Stimulated activated CD4-positive, alpha-beta T cell treated with anti-CD3 and anti-CD28 coated beads, Interleukin-15, amount 100 ng/mL, for 1 hour (primary cell): Measurements from ENCODE around the gene PSKH1.

Source experiments
- DNase-seq, 2 donors: peaks; one replicate each; pipeline ENCODE4 v3.0.0-alpha.2; 2020; ENCODE audit warnings: low read depth in 1 of 2, low spot score in 1 of 2

PSKH1 gene

DNA sequence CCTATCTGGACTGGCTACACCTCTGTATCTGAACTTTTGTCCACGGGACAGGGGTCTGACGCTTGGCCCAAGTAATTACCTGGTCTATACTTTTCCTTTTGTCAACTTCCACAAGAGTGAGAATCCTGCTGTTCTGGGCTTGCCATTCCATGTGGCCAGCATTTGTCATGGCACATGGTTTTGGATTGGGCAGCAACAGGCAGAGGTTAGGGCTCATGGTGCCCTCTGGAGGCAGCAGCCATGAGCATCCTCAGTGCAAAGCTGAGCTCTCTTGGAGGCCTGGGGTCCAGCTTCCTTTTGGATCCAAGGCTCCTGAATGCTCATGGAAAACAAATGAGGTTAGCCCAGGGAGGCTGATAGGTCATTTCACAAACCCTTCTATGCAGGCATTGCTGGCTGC lies 27.7 kb upstream of the PSKH1 start:
- no peak for DNase-seq

- DNase-seq = no peak
These were observed 24.8 kb upstream of the PSKH1 start for GRCh38 chr16:67868290-67868689.

GRCh38 chr16:67869653-67870052 lies 23.4 kb upstream of the PSKH1 start:
- no peak for DNase-seq

- no peak for DNase-seq
These were observed 21.8 kb upstream of the PSKH1 start for GRCh38 chr16:67871256-67871655.

DNA sequence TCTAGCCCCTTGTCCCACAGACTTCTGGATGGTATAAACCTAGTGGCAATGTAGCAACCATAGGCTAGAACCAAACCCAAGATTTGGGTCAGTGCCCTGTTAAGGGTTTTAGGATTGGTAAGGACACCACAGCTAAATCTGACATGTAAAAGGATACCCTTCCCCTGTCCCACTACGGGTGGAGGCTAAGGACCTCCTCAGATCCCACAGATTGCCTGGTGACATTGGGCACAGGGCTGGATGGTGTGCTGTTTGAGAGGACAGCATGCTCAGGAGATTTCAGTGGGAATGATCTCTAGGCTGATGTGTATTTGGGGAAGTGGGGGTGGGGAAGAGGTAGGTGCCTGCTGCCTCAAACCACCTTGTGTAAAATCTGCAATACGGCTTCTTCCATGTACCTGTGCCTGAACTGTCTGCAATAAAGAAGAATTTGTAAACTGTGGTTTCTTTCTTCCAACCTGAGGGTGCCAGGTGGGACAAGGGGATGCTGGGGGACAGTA lies 20.9 kb upstream of the PSKH1 start:
- no peak for DNase-seq

DNA sequence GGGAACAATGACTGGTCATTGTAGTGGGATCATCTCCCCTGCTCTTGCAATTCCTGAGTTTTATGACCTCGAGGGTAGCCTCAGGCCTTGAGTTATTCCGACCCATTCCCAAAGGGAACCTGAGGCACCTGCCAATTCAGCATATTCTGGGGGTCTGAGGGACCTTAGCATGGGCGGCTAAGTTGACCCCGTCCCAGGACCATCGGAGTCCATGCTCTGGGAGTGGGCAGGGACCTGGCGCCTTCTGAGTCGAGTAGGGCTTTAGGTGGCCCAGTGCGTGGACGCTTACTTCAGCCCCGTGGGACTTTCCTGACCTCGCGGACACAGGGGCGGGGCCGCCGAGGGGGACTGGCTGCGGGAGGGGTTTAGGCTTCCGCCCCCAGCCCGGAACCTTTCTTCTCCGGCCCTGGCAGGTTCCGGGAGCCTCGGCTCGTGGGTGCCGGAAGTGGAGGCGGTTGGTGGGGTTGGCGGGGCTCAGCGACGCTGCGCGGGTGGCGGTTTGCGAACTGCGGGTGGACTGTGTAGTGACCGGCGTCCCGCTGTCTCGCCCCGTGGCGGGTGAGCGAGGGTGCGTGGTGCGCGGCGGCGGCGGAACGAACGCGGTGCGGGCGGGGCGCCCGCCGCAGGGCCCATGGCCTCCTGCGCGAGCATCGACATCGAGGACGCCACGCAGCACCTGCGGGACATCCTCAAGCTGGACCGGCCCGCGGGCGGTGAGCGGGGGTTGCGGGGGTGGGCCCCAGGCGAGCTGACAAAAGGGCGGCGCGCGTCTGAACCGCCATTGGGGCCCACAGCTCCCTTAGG lies 20.2 kb upstream of the PSKH1 start, which contains the start of gene EDC4:
EDC4 (plus strand) TSS at position 422 of the 804 bp plus-strand sequence; CDS start at position 632, 210 bp downstream.
- DNase-seq = peak; percentile 81 to 84

DNA sequence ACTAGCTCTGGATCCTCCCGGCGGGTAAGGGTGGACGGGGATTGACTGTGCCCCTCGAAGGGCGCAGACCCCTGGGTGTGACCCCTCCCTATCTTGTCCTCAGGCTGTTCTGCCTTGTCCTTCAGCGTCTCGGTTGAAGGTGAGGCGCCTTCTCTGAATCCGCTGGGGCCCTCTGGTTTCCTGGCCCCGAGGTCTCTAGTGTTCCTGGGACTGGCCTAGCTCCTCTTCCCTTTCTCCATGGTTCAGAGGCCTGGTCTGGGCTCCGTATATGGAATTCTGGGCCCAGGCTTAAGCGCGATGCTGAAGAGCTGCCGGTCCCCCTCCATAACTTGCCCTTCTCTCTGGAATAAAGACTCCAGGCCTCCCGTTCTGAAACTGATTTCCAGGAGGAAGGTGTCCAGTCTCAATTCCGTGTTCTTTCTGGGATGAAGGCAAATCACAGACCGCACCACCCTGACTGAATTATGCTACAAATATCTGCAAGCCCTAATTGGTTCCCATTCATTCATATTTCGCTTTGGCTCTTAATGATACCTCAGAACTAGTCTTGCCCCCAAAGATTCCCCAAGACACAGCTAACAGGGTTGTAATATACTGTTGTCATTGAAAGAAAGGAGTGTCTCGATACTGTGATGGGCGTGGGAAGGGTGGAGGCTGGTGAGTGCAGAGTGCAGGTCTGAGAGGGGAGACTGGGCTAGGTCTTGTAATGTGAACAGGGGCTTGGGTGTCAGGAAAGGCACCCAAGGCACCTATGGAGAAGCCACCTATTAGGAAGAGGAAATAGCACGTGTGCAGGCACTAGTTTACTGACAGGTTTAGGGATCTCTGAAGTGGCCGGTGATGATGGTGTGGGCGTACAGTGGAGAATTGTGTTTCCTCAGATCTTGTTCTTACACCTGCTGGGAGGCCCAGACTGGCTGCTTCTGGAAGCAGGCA lies 19.4 kb upstream of the PSKH1 start:
- DNase-seq = no peak

- no peak for DNase-seq
These were observed 18.7 kb upstream of the PSKH1 start for GRCh38 chr16:67874372-67874771.

DNA sequence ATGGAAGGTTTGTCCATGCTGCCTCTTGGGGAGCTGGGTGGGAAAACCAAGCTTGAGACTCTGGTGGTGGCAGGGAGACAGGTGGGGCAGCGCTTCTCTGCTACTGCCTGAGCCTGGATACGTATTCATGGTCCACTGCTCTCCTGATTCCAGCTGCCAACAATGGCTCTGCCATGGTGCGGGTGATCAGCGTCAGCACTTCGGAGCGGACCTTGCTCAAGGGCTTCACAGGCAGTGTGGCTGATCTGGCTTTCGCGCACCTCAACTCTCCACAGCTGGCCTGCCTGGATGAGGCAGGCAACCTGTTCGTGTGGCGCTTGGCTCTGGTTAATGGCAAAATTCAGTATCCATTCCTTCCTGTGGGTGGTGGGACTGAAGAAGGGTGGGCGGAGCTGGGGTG lies 16.0 kb upstream of the PSKH1 start:
- no peak for DNase-seq

- no peak for DNase-seq
These were observed 14.8 kb upstream of the PSKH1 start for GRCh38 chr16:67878232-67878631.

DNA sequence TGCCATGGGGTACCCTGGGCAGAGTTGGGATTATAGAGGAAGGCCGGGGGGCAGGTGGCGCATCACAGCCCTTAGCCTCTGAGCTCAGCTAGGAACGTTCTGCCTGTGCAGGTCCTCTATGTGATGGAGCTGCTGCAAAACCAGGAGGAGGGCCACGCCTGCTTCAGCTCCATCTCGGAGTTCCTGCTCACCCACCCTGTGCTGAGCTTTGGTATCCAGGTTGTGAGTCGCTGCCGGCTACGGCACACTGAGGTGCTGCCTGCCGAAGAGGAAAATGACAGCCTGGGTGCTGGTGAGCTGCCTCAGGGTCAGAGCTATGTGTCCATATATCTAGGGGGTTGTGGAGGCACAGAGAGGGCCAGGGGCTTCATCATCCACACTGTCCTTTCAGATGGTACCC lies 14.2 kb upstream of the PSKH1 start:
- no peak for DNase-seq

- DNase-seq = no peak
These were observed 13.6 kb upstream of the PSKH1 start for GRCh38 chr16:67879462-67879861.

GRCh38 chr16:67879936-67880335 lies 13.1 kb upstream of the PSKH1 start:
- no peak for DNase-seq

GRCh38 chr16:67880584-67880983 lies 12.5 kb upstream of the PSKH1 start:
- DNase-seq = no peak

GRCh38 chr16:67881621-67882161 lies 11.4 kb upstream of the PSKH1 start:
- DNase-seq = no peak

DNA sequence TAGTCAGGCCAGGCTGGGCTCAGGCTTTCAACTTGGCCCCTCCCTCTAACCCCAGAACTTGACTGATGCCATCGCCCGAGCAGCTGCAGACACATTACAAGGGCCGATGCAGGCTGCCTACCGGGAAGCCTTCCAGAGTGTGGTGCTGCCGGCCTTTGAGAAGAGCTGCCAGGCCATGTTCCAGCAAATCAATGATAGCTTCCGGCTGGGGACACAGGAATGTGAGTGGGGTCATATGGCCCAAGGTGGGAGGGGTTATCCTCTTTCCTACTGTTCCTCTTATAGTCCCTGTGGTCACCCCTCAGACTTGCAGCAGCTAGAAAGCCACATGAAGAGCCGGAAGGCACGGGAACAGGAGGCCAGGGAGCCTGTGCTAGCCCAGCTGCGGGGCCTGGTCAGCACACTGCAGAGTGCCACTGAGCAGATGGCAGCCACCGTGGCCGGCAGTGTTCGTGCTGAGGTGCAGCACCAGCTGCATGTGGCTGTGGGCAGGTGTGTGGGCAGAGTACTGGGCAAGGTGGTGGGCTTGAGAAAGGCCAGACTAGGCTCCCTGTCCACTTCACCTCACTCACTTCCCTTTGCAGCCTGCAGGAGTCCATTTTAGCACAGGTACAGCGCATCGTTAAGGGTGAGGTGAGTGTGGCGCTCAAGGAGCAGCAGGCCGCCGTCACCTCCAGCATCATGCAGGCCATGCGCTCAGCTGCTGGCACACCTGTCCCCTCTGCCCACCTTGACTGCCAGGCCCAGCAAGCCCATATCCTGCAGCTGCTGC lies 10.5 kb upstream of the PSKH1 start:
- no peak for DNase-seq

GRCh38 chr16:67883146-67883871 lies 9.7 kb upstream of the PSKH1 start:
- DNase-seq = no peak

GRCh38 chr16:67883872-67884261 lies 9.2 kb upstream of the PSKH1 start:
- DNase-seq = peak; percentile 53 to 72

DNA sequence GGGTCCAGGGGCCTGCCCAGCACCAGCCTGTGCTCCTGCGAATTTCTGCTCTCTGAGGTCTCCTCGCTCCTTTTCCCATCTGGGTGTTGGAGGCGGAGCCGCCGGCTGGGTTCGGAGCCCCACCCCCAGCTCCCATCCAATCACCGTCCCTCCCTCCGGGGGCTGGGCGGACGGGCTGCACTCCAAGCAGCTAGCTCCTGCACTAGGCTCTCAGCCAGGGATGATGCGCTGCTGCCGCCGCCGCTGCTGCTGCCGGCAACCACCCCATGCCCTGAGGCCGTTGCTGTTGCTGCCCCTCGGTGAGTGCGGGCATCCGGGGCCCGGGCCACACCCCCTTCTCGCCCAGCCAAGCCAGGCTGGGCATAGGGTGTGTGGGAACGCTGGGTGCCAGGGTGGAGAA lies 8.4 kb upstream of the PSKH1 start, which contains the start of gene NRN1L:
NRN1L (plus strand) TSS at position 202 of the 400 bp plus-strand sequence; CDS start at position 221, 19 bp downstream.
- DNase-seq = no peak

DNA sequence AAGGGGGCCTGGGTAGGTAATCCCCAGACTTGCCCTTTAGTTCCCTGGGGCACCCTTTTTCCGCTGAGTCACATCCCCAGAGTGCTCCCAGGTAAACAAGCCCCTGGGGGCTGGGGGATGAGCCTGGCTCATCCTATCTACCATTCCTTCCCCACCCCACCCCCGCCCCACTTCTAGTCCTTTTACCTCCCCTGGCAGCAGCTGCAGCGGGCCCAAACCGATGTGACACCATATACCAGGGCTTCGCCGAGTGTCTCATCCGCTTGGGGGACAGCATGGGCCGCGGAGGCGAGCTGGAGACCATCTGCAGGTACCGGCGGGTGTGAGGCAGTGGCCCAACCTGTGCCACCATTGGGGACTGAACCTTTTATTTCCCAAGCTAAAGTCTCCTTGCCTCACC lies 7.5 kb upstream of the PSKH1 start:
- DNase-seq = no peak
